ENCODE measurements around the gene WSCD2. TPM values are rescaled to one million over a fixed set of nuclear protein-coding genes. Genes with fewer than 3 reads are reported as not detected.

The WSCD2 gene
- total and polyA plus RNA-seq, 2 experiments from 2014 or later = not detected

DNA sequence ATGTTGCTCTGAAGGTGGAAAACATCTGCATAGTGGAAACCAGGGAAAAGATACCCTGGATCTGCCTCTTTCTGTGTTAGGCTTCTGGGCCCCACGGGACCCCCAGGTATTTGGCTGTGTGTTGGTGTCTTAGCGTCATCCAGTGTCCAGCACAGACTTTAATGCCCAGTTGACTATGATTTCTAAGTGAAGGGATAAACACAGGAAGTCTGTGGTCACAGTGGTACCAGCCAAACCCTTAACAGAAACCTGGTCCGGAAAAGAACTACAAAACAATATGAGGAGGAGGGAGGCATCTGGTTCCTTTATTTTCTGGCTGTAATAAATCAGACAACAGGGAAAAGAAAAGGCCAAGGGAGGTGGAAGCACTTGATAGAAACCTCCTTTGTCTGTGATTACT lies 153.6 kb downstream of the WSCD2 start:
- Histone ChIP-seq H4K20me1 (ENCODE audit: insufficient read depth) (no peaks in the 10 kb centered on the region), H3K4me3 (no peak overlapping the region), H2AFZ (no peak overlapping the region), H3K9ac (no peak overlapping the region), H3K36me3 (ENCODE audit: low read depth) (no peaks in the 10 kb centered on the region), H3K4me2 (ENCODE audit: unreplicated experiment) (no peak overlapping the region), H3K9me2 (ENCODE audit: insufficient read depth) (no peaks in the 10 kb centered on the region), H3F3A (ENCODE audit: insufficient read depth) (no peaks in the 10 kb centered on the region), H3K27ac (no peak overlapping the region), H3K9me3 (ENCODE audit: low read depth) (no peaks in the 10 kb centered on the region), H3K79me2 (ENCODE audit: insufficient read depth) (no peaks in the 10 kb centered on the region), H3K4me1 (ENCODE audit: insufficient read depth) (no peaks in the 10 kb centered on the region), H3K27me3 (replicated peaks; ENCODE audit: insufficient read depth) (peaks cover 28% of the 10 kb centered on the region)
- no peak for DNase-seq
- in situ Hi-C loops (cut with MboI) = no loop called here
- 21% methylated on average over 3 of the region's 3 CpGs for WGBS, 2 experiments (ENCODE audit: low coverage in 1 of 2, low lambda C conversion rate in 2 of 2, missing lambda C conversion rate in 2 of 2)
- TF ChIP-seq EZH2 (IDR thresholded peaks at IDR 0.05; ENCODE audit: insufficient read depth, poor library complexity, severe bottlenecking) (no peak), EZH2phosphoT487 (IDR thresholded peaks at IDR 0.05; ENCODE audit: insufficient read depth, low read depth) (no peak)

DNA sequence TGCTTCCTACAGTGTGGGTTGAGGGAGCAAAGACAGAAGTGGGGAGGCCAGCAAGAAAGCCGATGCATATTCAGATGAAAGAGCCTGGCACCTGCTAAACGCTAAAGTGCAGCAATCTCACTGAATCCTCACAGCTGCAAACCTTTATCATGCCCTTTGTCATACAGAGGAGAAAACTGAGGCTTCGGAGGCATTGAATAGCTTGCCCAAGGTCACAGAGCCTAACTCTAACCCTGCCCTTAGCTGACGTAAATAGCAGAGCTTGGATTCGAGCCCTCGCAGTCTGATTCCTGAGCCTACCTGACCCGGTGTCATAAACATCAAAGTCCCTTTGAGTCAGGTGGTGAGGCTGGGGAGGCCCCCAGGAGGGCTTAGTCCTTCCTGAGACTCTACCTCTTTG lies 155.1 kb downstream of the WSCD2 start:
- in situ Hi-C loops (cut with MboI) = no loop called here
- H3K9me2 ChIP-seq (ENCODE audit: insufficient read depth) = no peaks in the 10 kb centered on the region
- no peak for TF ChIP-seq EZH2 (IDR thresholded peaks at IDR 0.05; ENCODE audit: insufficient read depth, poor library complexity, severe bottlenecking)
- no peak for TF ChIP-seq EZH2phosphoT487 (IDR thresholded peaks at IDR 0.05; ENCODE audit: insufficient read depth, low read depth)
- H3F3A ChIP-seq (ENCODE audit: insufficient read depth) = no peaks in the 10 kb centered on the region
- H2AFZ ChIP-seq = no peak overlapping the region
- no peaks in the 10 kb centered on the region for H3K9me3 ChIP-seq (ENCODE audit: low read depth)
- 26 to 31% methylated on average over 7 of the region's 7 CpGs for WGBS, 2 experiments (ENCODE audit: low coverage in 1 of 2, low lambda C conversion rate in 2 of 2, missing lambda C conversion rate in 2 of 2)
- H3K4me1 ChIP-seq (ENCODE audit: insufficient read depth) = no peaks in the 10 kb centered on the region
- no peak overlapping the region for H3K4me3 ChIP-seq
- H3K27me3 ChIP-seq (replicated peaks; ENCODE audit: insufficient read depth) = peaks cover 24% of the 10 kb centered on the region
- H3K9ac ChIP-seq = no peak overlapping the region
- no peaks in the 10 kb centered on the region for H3K36me3 ChIP-seq (ENCODE audit: low read depth)
- no peaks in the 10 kb centered on the region for H4K20me1 ChIP-seq (ENCODE audit: insufficient read depth)
- no peak overlapping the region for H3K27ac ChIP-seq
- no peak for DNase-seq
- H3K4me2 ChIP-seq (ENCODE audit: unreplicated experiment) = no peak overlapping the region
- no peaks in the 10 kb centered on the region for H3K79me2 ChIP-seq (ENCODE audit: insufficient read depth)

DNA sequence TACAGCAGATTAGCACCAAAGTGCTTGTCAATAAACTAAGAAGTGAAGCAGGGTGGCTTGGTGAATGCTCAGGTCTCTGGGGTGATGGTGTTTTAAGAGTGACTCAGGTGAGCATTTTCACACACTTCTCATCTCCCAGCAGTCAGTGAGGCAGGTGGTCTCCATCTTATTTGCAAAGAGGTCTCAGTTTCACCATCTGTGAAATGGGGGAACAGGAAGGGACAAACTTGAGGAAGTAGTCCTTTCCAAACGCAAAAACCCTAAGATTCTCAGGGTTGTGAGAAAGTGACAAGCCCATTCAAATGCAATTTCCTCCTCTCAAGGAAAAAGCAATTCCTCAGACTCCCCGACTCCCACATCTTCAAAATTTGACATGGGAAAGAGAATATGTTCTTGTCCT lies 155.9 kb downstream of the WSCD2 start:
- H3K27ac ChIP-seq = no peak overlapping the region
- TF ChIP-seq EZH2phosphoT487 (IDR thresholded peaks at IDR 0.05; ENCODE audit: insufficient read depth, low read depth) = no peak
- TF ChIP-seq EZH2 (IDR thresholded peaks at IDR 0.05; ENCODE audit: insufficient read depth, poor library complexity, severe bottlenecking) = no peak
- no peaks in the 10 kb centered on the region for H4K20me1 ChIP-seq (ENCODE audit: insufficient read depth)
- H3K27me3 ChIP-seq (replicated peaks; ENCODE audit: insufficient read depth) = peaks cover 24% of the 10 kb centered on the region; the same call in 1 of the 2 replicates
- no peaks in the 10 kb centered on the region for H3K9me3 ChIP-seq (ENCODE audit: low read depth)
- no peak overlapping the region for H3K4me2 ChIP-seq (ENCODE audit: unreplicated experiment)
- H3K9ac ChIP-seq = no peak overlapping the region
- 24 to 32% methylated on average over 2 of the region's 2 CpGs for WGBS, 2 experiments (ENCODE audit: low coverage in 1 of 2, low lambda C conversion rate in 2 of 2, missing lambda C conversion rate in 2 of 2)
- H3K4me1 ChIP-seq (ENCODE audit: insufficient read depth) = no peaks in the 10 kb centered on the region
- no peaks in the 10 kb centered on the region for H3K36me3 ChIP-seq (ENCODE audit: low read depth)
- no peak for DNase-seq
- H3F3A ChIP-seq (ENCODE audit: insufficient read depth) = no peaks in the 10 kb centered on the region
- no peaks in the 10 kb centered on the region for H3K9me2 ChIP-seq (ENCODE audit: insufficient read depth)
- no peaks in the 10 kb centered on the region for H3K79me2 ChIP-seq (ENCODE audit: insufficient read depth)
- in situ Hi-C loops (cut with MboI) = no loop called here
- H2AFZ ChIP-seq = no peak overlapping the region
- no peak overlapping the region for H3K4me3 ChIP-seq

DNA sequence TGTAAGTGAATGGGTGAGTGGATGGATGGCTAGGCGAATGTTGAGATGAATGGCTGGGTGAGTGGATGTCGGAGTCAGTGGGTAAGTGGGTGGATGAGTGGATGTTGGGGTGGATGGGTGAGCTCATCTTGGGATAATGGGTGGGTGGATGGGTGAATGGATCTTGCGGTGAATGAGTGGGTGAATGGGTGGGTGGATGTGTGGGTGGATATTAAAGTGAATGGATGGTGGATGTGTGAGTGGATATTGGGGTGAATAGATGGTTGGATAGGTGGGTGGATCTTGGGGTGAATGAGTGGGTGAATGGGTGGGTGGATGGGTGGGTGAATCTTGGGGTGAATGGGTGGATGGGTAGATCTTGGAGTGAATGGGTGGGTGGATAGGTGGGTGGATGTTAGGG lies 158.1 kb downstream of the WSCD2 start:
- no peaks in the 10 kb centered on the region for H3K9me3 ChIP-seq (ENCODE audit: low read depth)
- no peaks in the 10 kb centered on the region for H4K20me1 ChIP-seq (ENCODE audit: insufficient read depth)
- no peaks in the 10 kb centered on the region for H3K9me2 ChIP-seq (ENCODE audit: insufficient read depth)
- H3K79me2 ChIP-seq (ENCODE audit: insufficient read depth) = no peaks in the 10 kb centered on the region
- no peaks in the 10 kb centered on the region for H3K4me1 ChIP-seq (ENCODE audit: insufficient read depth)
- in situ Hi-C loops (cut with MboI) = no loop called here
- no peak for DNase-seq
- 73 to 78% methylated on average over 3 of the region's 3 CpGs for WGBS, 2 experiments (ENCODE audit: low coverage in 1 of 2, low lambda C conversion rate in 2 of 2, missing lambda C conversion rate in 2 of 2)
- H3K4me3 ChIP-seq = no peak overlapping the region
- H3K36me3 ChIP-seq (ENCODE audit: low read depth) = no peaks in the 10 kb centered on the region
- H2AFZ ChIP-seq = no peak overlapping the region
- no peak for TF ChIP-seq EZH2 (IDR thresholded peaks at IDR 0.05; ENCODE audit: insufficient read depth, poor library complexity, severe bottlenecking)
- TF ChIP-seq EZH2phosphoT487 (IDR thresholded peaks at IDR 0.05; ENCODE audit: insufficient read depth, low read depth) = no peak
- no peak overlapping the region for H3K4me2 ChIP-seq (ENCODE audit: unreplicated experiment)
- H3K9ac ChIP-seq = no peak overlapping the region
- no peaks in the 10 kb centered on the region for H3F3A ChIP-seq (ENCODE audit: insufficient read depth)
- 0 out of 2 replicates have a peak, but pooled peaks cover 18% of the 10 kb centered on the region for H3K27me3 ChIP-seq (replicated peaks; ENCODE audit: insufficient read depth)
- no peak overlapping the region for H3K27ac ChIP-seq
